AG09319 (cell line): ENCODE measurements around the gene ORC6.

Experiments
- DNase-seq: peaks from one replicate; pipeline ENCODE4 v3.0.0-alpha.2; 2010; ENCODE audit warnings: low read depth; ENCODE audit errors: extremely low read depth
- TF ChIP-seq, protein P1 (sequence below): IDR thresholded peaks from 2 replicates; pipeline ENCODE4 v1.5.1; 2011; ENCODE audit warnings: low read depth, mild to moderate bottlenecking, inconsistent platforms, low read length, moderate library complexity

Gene ORC6

GRCh38 chr16:46745617-46746016 is 56.2 kb downstream of the ORC6 start:
- no peak for DNase-seq
- TF ChIP-seq, protein P1, sequence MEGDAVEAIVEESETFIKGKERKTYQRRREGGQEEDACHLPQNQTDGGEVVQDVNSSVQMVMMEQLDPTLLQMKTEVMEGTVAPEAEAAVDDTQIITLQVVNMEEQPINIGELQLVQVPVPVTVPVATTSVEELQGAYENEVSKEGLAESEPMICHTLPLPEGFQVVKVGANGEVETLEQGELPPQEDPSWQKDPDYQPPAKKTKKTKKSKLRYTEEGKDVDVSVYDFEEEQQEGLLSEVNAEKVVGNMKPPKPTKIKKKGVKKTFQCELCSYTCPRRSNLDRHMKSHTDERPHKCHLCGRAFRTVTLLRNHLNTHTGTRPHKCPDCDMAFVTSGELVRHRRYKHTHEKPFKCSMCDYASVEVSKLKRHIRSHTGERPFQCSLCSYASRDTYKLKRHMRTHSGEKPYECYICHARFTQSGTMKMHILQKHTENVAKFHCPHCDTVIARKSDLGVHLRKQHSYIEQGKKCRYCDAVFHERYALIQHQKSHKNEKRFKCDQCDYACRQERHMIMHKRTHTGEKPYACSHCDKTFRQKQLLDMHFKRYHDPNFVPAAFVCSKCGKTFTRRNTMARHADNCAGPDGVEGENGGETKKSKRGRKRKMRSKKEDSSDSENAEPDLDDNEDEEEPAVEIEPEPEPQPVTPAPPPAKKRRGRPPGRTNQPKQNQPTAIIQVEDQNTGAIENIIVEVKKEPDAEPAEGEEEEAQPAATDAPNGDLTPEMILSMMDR = no peak

GRCh38 chr16:46746821-46747776 is 57.6 kb downstream of the ORC6 start:
- TF ChIP-seq, protein P1 = no peak
- DNase-seq = no peak
